ENCODE measurements around the gene INSRR.

INSRR gene

DNA sequence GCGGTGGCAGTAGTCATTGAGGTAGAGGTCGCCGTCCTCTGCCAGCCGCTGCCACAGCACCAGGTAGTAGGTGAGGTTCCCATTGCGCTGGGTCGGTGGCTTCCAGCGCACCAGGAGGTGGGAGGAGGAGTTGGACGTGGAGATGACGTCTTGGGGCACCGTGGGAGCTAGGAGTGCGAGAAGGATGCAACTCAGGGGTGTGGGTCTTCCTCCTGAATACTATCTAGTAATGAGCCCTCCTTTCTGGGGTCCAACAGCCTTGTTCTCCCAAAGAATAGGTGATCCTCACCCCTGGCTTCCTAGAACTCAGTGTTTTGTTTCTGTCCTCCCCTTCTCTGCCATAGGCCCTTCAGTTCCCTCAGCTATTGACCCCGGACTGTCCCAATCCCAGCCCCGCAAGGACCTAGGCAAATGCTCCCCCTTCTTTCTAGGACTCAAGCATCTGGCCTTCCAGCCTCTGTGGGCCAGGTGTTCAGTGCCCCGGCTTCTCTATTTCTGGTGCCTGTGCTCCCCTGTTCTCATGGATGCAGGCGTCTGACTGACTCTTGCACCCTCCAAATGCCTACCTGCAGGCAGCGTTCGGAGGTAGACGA is 12.9 kb downstream of the INSRR start:
- TF ChIP-seq, protein P1, sequence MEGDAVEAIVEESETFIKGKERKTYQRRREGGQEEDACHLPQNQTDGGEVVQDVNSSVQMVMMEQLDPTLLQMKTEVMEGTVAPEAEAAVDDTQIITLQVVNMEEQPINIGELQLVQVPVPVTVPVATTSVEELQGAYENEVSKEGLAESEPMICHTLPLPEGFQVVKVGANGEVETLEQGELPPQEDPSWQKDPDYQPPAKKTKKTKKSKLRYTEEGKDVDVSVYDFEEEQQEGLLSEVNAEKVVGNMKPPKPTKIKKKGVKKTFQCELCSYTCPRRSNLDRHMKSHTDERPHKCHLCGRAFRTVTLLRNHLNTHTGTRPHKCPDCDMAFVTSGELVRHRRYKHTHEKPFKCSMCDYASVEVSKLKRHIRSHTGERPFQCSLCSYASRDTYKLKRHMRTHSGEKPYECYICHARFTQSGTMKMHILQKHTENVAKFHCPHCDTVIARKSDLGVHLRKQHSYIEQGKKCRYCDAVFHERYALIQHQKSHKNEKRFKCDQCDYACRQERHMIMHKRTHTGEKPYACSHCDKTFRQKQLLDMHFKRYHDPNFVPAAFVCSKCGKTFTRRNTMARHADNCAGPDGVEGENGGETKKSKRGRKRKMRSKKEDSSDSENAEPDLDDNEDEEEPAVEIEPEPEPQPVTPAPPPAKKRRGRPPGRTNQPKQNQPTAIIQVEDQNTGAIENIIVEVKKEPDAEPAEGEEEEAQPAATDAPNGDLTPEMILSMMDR (conservative IDR thresholded peaks at IDR 0.05; ENCODE audit: low read depth, low read length): no peak
- DNase-seq (ENCODE audit: low read depth): no peak
- no peak overlapping the region for H3K4me3 ChIP-seq (ENCODE audit: low read length)

DNA sequence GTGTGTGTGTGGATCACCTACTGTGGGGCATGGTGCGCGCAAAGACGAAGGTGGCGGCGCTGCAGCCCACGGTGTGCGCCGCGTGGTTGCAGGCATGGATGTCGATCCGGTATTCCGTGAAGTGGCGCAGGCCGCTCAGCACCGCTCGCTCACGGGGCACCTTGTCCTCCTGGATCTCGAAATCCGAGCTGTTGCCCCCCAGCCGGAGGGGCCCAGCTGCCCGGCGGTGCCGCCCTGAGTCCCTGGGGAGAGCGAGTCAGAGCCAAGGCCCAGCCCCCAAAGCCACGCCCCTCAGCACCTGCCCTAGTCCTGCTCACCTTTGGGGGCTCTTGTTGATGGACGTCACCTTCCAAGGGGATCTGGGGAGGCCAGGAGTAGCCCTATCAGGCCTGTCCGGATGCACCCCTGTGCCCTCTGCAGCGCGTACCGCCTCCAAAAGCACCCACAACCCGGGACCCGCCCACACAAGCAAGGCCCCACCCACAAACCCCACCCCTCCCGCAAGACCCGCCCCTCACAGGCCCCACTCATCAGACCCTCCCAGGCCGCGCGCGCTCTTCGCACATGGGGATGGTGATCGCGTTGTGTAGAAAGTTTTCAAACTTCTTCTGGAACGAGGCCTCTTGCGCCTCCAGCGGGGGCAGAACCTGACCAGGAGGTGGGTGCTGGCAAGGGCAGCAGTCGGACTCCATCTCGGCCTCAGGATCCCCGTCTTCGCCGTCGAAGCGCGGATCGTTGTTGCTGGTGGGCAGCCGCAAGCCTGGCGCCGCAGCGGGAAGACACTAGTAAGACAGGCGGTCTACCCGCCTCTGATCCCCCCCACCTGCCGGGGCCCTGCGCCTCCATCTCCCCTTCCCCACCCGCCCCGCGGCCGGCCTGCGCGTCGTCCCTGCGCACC is 13.6 kb downstream of the INSRR start:
- TF ChIP-seq, protein P1 (conservative IDR thresholded peaks at IDR 0.05; ENCODE audit: low read depth, low read length): peak; percentile 5
- peak overlapping the region; percentile 15 for H3K4me3 ChIP-seq (ENCODE audit: low read length)
- no peak for DNase-seq (ENCODE audit: low read depth)

DNA sequence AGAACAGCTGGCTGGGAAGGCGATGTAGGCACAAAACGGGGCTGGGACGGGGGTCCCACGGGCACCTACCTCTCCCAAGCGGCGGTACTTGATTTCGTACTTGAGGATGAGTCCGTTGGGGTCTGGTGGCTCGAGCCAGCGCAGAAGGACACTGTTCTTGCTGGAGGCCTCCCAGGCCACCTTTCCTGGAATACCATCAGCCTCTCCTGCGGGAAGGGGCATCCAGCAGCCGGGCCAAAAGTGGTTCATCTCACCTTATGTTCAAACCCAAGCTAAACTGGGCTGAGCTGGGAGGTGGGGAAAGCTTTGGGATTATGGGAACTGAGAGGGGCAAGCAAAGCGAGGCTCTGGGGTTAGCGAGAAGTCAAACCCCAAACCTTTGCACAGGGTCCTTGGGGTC is 14.3 kb downstream of the INSRR start:
- no peak overlapping the region for H3K4me3 ChIP-seq (ENCODE audit: low read length)

DNA sequence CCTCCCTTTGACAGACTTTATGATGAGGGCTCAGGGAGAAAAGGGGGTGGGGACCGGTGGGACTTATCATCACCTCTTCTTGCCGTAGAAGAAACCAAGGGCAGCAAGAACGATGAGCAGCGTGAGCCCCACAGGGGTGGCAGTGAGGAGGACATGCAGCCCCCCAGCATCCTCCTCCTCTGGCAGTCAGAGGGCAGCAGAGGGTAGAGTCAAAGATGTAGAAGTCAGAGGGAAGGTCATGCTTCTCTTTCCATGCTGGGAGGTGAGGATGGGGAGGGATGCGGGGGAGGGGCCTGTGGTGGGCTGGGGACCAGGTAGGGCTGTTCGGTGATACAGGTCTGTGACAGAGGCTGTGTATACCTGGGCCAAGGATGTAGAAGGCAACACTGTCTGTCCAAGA is 14.8 kb downstream of the INSRR start:
- DNase-seq (ENCODE audit: low read depth): no peak
- TF ChIP-seq, protein P1 (conservative IDR thresholded peaks at IDR 0.05; ENCODE audit: low read depth, low read length): no peak
- no peak overlapping the region for H3K4me3 ChIP-seq (ENCODE audit: low read length)

More for the DNA sequence above, 14.3 kb downstream of the INSRR start:
- DNase-seq (ENCODE audit: low read depth): no peak
- TF ChIP-seq, protein P1 (conservative IDR thresholded peaks at IDR 0.05; ENCODE audit: low read depth, low read length): no peak

DNA sequence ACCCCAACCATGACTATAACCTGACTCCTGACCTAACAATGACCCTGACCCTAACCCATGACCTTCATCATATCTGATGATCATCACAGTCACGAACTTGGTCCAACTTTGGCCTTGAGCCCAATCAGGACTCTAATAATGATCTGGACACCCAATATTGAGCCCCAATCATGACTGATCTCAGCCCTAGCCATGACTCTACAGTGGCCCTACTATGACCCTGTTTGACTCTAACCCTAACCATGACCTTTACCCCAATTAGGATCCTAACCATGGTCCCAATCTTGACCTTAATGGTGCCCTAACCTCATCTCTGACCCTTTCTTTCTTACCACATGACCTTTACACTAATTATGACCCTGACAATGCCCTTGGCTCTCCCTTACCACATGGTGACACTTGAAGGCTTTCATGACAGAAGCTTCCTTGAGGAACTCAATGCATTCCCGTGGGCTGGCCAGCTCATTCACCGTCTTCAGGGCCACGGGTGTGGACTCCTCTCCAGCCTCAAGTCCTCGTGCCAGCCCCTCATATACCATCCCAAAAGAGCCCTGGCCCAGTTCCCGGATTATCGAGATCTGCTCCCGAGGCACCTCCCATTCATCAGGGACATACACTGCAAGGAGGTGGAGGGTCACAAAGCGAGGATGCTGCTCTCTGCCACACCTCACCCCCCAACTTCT is 16.2 kb downstream of the INSRR start:
- TF ChIP-seq, protein P1 (conservative IDR thresholded peaks at IDR 0.05; ENCODE audit: low read depth, low read length): no peak
- DNase-seq (ENCODE audit: low read depth): no peak
- no peak overlapping the region for H3K4me3 ChIP-seq (ENCODE audit: low read length)

DNA sequence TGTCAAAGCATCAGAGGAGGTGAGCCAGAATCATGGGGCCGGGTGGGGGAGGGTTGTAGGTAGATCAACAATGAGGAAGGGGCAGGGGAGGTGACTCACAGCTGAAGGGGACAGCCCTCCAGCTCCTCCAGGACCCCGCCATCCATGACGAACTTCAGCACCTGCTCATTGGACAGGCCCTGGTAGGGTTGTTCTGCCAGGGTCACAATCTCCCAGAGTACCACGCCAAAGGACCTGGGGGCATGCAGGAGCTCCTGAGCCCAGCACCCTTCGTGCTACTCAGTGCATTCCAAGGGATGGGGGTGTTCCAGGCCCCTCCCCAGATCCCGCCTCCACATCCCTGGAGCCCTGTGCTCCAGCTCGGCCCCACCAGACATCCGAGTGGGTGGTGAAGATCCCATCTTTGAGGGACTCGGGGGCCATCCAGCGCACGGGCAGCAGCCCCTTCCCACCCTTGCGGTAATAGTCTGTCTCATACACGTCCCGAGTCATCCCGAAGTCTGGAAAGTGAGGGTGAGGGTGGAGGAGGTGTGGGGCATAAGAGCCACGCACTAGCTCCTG is 17.5 kb downstream of the INSRR start:
- H3K4me3 ChIP-seq (ENCODE audit: low read length): no peak overlapping the region
- DNase-seq (ENCODE audit: low read depth): no peak
- TF ChIP-seq, protein P1 (conservative IDR thresholded peaks at IDR 0.05; ENCODE audit: low read depth, low read length): no peak
